ENCODE results near the gene FAM222A.

FAM222A gene

GRCh38 chr12:109725321-109726105 lies 11.9 kb downstream of the FAM222A start:
- no peak for DNase-seq (ENCODE audit: low read depth)

GRCh38 chr12:109726106-109726497 lies 12.5 kb downstream of the FAM222A start:
- no peak for DNase-seq (ENCODE audit: low read depth)

DNA sequence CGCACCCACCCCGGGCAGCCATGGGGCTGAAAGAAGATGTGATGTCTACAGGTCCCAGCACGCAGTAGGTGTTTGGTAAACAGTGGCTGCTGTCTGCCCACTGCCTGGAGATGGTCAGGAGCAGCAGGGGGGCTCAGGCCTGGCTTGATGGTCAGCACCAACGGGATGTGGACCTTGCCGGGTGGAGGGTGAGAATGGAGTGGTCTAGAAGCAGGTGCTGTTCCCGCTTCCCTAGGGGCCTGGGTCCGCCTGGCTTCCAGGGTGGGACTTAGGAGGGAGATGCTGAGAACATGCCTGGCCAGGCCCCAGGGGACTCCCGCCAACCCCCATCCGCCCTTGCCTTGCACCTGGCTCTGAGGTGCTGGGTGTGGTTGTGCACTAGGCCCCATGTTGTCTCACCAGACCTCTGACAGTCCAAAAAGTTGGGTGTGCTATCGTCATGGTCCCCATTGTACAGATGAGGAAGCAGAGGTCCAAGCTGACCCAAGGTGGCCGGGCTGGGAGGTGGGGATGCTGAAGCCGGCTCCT lies 12.9 kb downstream of the FAM222A start:
- DNase-seq (ENCODE audit: low read depth), result no peak

DNA sequence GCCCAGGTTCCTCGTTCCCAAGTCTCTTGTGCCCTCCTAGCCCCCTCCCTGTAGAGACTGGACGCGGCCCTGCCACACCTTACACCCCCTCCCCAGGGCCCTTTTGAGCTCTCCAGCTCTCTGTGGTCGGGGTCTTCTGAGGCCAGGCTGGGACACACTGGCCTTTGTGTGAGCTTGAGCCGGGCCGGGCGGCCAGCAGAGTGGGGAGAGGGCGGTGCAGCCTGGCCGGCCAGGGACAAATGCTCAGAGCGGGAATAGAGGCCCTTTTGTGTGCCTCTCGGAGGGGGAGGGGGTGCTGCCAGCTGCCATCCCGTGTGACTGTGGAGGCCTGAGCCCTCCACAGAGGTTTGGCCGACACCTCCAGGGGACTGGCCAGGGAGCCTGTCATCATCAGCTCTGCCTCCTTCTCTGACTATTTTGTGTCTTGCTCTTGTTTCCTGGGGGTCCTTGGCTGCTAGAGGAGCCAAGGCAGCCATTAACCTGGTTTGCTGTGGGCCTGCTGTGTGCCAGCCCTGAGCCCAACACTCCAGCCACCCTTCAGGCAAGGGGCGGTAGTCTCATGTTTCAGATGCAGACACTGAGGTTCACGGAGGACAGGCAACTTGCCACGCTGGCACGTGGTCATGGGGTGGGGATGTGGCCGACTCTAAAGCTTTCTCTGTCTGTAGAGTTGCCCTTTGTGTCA lies 13.6 kb downstream of the FAM222A start:
- DNase-seq (ENCODE audit: low read depth), result no peak

DNA sequence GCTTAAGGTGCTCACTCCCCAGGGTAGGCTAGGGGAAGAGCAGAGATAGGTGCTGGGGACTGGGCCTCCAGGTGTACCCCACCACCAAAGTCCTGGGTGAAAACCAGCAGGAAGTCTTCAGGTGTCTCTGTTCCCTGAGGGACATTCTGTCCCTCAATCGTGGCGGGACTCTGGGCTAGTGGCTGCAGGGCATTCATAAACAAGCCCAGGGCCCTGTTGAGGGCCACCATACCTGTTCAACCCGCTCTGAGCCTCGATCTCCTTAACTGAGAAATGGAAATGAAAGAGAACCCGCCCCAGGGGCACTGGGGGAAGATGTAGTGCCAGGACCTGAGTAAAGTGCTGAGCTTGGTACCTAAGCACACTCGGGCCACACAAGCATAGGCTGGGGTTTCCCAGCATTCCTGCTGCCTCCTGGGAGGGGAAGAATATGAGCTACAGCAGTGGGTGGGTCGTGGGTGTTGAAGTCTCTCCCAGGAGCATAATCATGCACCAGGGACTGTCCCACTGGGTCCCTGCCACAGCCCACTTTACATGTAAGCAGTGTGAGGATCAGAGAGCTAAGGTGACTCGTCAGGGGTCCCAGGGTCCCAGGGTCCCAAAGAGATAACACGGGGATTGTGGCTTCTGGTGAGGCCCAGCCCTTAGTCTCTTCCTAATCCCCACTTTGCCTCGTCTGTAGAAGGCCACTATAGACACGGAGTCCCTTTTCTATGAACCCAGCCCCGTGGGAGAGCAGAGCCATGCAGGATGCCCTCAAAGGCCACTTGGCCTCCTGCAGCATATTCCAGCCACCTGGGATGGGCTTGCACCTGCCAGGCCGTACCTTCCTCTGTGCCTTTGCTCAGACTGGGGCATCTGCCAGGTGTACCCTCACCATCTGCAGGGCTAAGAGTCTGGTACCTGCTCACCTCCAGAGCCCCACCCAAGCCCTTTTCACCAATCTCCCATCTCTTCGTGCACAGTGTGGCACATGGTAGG lies 14.4 kb downstream of the FAM222A start:
- no peak for DNase-seq (ENCODE audit: low read depth)

- no peak for DNase-seq (ENCODE audit: low read depth)
Measured at GRCh38 chr12:109728921-109729320, 15.3 kb downstream of the FAM222A start.

- DNase-seq (ENCODE audit: low read depth), result no peak
Measured at GRCh38 chr12:109729371-109729781, 15.8 kb downstream of the FAM222A start.

DNA sequence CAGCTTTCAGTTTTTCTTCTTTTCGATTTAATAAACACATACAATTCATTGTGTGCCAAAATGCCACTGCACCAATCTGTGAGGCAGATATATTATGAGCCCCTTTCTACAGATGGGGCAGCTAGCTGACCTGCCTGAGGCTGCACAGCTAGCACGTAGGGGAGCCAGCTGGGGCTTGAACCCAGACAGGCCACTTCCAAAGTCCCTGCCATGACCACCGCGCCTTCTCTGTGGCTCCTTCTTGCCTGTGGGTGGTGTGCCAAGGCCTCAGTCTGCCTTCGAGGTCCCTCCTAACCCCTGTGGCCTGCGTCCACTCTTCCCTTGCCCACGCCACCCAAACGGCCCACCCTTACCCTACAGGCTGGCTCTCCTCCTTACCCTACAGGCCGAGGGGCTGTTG lies 16.2 kb downstream of the FAM222A start:
- no peak for DNase-seq (ENCODE audit: low read depth)

GRCh38 chr12:109730306-109731145 lies 16.9 kb downstream of the FAM222A start:
- no peak for DNase-seq (ENCODE audit: low read depth)

DNA sequence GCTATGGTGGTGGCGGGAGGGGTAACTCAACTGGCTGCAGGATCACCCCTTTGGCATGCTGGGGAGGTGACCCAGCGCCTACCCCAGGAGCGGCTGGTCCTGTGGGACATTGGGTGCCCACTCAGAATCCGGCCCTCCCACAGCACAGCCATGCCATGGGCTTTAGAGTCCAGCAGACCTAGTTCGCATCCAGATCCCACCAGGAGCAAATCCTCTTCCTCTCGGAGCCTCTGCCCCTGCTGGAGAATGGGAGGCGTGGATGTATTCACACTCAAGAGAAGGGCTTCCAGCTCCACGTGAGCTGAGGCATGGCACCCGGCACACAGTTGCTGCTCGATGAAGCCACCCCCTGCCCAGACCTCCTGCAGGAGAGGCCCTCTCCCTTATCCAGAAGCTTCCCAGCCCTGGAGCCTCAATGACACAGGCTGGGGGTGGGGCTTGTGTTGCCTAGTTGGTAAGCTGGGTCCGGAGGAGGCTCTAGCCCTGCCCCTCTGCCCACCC lies 17.7 kb downstream of the FAM222A start:
- no peak for DNase-seq (ENCODE audit: low read depth)

DNA sequence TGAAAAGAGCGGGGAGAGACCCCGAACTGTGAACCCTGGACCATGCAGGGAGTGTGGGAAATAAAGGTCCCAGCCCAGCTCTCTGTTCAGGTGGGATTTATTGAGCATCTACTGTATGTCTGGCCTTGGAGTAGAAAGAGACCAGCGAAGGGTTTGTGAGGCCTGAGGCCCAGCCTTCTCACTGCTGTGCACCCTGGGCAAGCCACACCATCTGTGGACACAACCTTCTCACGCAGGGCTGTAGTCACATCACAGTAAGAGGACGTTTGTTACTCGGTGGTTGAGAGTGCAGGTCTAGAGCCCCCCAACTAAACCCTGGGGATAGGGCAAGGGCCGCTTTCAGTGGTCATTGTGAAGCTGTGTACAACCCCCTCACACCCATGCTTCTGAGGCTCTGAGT lies 18.2 kb downstream of the FAM222A start:
- DNase-seq (ENCODE audit: low read depth), result no peak

DNA sequence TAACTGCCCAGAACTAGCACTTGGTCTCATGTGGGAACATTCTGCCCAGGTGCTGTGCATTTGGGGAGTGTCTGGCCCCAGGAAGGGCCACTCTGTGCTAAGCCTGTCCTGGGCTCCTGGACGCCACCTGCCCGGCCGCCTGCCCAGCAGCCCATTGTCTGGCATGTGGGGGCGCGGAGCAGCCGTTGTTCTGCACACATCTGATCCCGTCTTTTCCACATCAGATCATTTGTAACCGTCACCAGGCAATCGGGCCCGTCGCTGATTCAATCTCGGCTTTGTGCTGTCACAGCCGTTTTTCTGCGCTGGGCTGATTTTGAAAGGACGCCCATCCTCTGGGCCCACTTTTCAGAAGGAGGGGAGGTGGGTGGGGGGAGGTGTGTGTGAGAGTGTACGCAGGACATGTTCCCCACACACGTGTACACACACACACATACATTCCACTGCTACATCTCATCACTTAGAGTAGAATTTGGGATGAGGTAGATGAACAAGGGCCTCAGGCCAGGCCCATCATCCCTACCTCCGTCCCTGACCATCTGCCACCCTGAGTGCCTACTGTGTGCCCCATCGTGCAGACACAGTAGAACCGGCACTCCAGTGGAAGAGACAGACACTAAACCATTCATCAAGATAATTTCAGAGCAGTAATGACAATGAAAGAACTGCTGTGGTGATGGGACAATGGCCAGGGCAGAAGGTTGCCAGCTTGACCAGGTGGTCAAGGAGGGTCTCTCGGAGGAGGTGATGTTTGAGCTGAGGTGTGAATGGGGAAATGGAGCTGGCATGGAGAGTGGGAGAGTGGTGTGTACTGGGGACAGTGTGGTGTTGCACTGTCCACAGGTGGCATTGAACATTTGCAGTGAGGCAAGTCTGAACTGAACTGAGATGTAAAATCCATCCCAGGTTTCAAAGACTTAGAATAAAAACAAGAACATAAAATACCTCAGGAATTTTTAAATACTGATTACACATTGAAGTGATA lies 19.0 kb downstream of the FAM222A start:
- no peak for DNase-seq (ENCODE audit: low read depth)

- DNase-seq (ENCODE audit: low read depth), result no peak
Measured at GRCh38 chr12:109734219-109735000, 20.8 kb downstream of the FAM222A start.

- no peak for DNase-seq (ENCODE audit: low read depth)
Measured at GRCh38 chr12:109735051-109735521, 21.5 kb downstream of the FAM222A start.

DNA sequence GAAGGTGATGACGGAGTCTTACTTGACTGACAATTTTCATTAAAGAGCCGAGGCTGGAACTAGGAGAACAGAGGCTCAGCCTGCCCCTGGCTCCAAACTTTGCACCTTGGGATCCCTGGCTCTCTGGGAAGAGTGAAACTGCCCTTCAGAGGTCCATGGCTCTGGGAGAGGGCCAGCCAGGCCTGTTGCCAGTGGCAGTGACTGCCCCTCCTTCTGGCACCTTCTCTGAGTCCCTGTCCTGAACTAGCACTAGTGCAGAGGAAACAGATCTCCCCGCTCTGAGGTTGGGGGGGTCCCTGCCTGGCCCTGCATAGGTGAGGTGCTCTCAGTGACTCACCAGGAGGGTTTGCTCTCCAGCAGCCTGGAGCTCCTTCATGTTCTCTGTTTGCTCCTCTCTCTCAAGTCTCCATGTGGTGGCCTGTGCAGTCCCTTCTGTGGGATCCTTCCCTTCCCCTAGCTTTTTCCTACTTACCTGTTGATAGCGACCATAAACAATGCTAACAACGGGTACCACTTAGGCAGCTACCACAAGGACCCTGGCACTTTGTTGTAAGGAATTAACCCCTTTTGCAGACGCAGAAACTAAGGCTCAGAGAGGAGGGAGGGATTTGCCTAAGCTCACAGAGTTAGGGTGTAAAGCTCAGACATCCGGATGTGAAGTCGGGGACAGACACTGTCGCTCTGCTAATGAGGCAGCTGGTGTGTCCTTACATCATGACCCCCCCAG lies 22.4 kb downstream of the FAM222A start:
- no peak for DNase-seq (ENCODE audit: low read depth)

GRCh38 chr12:109736552-109737108 lies 23.0 kb downstream of the FAM222A start:
- no peak for DNase-seq (ENCODE audit: low read depth)

DNA sequence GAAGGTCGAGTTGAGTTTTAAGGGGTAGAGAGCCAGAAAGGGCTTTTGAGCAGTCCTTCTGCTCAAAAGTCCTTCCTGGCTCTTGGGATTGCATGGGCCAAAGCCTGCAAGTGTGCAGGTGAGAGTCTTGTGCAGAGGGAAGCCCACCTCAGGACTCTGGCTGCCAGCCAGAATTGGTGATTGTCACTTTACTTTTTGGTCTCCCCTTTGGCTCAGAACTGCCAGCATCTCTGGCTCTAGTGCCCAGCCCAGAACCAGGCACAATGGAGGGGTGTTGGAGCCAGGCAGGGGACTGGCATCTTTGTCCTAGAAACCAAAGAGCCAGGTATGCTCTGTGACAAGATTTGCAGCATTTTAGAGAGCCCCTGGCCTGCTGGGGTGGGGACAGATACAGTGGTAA lies 23.5 kb downstream of the FAM222A start:
- no peak for DNase-seq (ENCODE audit: low read depth)

DNA sequence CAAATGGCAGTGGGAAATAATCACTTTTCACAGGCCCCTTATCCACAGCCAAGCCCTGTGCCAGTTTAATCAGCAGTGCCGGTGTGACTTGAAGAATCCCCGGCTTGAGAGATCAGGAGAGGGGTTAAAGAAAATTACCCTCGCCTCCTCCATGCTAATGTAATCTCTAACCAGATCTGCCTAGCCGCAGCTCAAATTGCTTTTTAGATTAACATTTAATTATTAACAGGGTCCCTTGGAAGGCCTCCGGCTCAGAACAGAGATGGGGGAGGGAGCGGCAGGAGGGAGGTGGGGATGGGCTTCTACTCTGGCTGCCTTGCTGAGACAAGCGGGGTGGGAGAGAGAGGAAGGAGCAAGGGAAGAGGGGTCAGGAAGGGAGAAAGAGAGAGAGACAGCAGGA lies 24.0 kb downstream of the FAM222A start:
- no peak for DNase-seq (ENCODE audit: low read depth)
